Astrocyte of the cerebellum (primary cell): Measurements from ENCODE around the gene BOLL.
"Not testable (repeated sequence)": the region's sequence is repeated elsewhere in the genome, so short reads cannot be mapped to it uniquely, and the experiment has no call there.

Experiments
- DNase-seq: peaks from one replicate; pipeline ENCODE4 v3.0.0-alpha.2; 2011; ENCODE audit warnings: low read depth
- H3K4me3 ChIP-seq: 2 replicates; pipeline ENCODE4 v1.5.1; 2011; ENCODE audit warnings: mild to moderate bottlenecking, low read depth, low read length, moderate library complexity
- CTCF ChIP-seq: IDR thresholded peaks from 2 replicates; pipeline ENCODE4 v1.5.1; 2012; ENCODE audit warnings: low read length, low read depth, moderate library complexity, mild to moderate bottlenecking; ENCODE audit errors: missing control alignments
- in situ Hi-C: cut with HindIII; loops from 2 replicates; pipeline ENCODE4 v1.10.0; 2017; ENCODE audit warnings: low sequenced_read_pairs

The BOLL gene

GRCh38 chr2:197711578-197711977, 73.5 kb downstream of the BOLL start:
- no peak overlapping the region for H3K4me3 ChIP-seq
- no peak for DNase-seq
- no peak for TF ChIP-seq CTCF
- in situ Hi-C loops, result no loop called here

- TF ChIP-seq CTCF, result no peak
- no peak overlapping the region for H3K4me3 ChIP-seq
- in situ Hi-C loops, result no loop called here
- no peak for DNase-seq
Measured at GRCh38 chr2:197710424-197711042, 74.6 kb downstream of the BOLL start.

- DNase-seq, in situ Hi-C loops: not testable (repeated sequence)
Measured at GRCh38 chr2:197709140-197709539, 76.0 kb downstream of the BOLL start.

GRCh38 chr2:197708331-197708730, 76.8 kb downstream of the BOLL start:
- in situ Hi-C loops, result no loop called here
- no peak for DNase-seq
- no peak overlapping the region for H3K4me3 ChIP-seq
- no peak for TF ChIP-seq CTCF

More at GRCh38 chr2:197709140-197709539, 76.0 kb downstream of the BOLL start:
- H3K4me3 ChIP-seq, result not testable (repeated sequence)

GRCh38 chr2:197707316-197708213, 77.6 kb downstream of the BOLL start:
- in situ Hi-C loops, result no loop called here
- H3K4me3 ChIP-seq, result peak overlapping the region; percentile 65
- peak; percentile 71 for TF ChIP-seq CTCF
- DNase-seq, result peak; percentile 36

- in situ Hi-C loops, result no loop called here
- TF ChIP-seq CTCF, result no peak
- DNase-seq, result no peak
- H3K4me3 ChIP-seq, result peak overlapping the region; percentile 65
Measured at GRCh38 chr2:197706839-197707207, 78.3 kb downstream of the BOLL start.
